Ovary (tissue), 9 donors: ENCODE measurements around the gene SCGB1D2. TPM values are rescaled to one million over a fixed set of nuclear protein-coding genes. Genes with fewer than 3 reads are reported as not detected.
"Not testable (repeated sequence)": the region's sequence is repeated elsewhere in the genome, so short reads cannot be mapped to it uniquely, and the experiment has no call there.

Source experiments
- DNase-seq, 5 donors: peaks; one replicate each; pipeline ENCODE4 v3.0.0-alpha.2; 2019 to 2020
- H3K27ac ChIP-seq, 2 donors: fragments of 200-600 bp; one replicate each; pipeline versions ENCODE4 v1.5.1 to v1.8.0; 2019 to 2022
- H3K27me3 ChIP-seq: fragments of 200-600 bp; one replicate; pipeline ENCODE4 v1.8.0; 2022
- H3K36me3 ChIP-seq: fragments of 200-600 bp; sonication (generic); one replicate; pipeline ENCODE4 v1.5.1; 2019
- H3K4me1 ChIP-seq: one replicate; pipeline ENCODE4 v1.8.1; 2013; ENCODE audit warnings: mild to moderate bottlenecking, moderate library complexity; ENCODE audit not compliant: insufficient read depth
- H3K4me3 ChIP-seq: fragments of 200-600 bp; sonication (generic); one replicate; pipeline ENCODE4 v1.5.1; 2017
- H3K9me3 ChIP-seq, 2 donors: fragments of 200-600 bp in 1 of 2; sonication (generic) in 1 of 2; one replicate each; pipeline versions ENCODE4 v1.5.1 to v1.8.1; 2013 to 2019; ENCODE audit warnings: mild to moderate bottlenecking in 1 of 2, moderate library complexity in 1 of 2
- CTCF ChIP-seq, 3 donors: fragments of 450-650 bp in 2 of 3; fragments of 200-600 bp in 1 of 3; IDR thresholded peaks; one replicate each; pipeline versions ENCODE4 v1.5.1 to v1.8.0; 2016 to 2022; ENCODE audit warnings: antibody characterized with exemption in 3 of 3, mild to moderate bottlenecking in 1 of 3
- EP300 ChIP-seq: sonication (generic); formaldehyde crosslinking; IDR thresholded peaks from one replicate; pipeline ENCODE4 v1.6.1; 2017; ENCODE audit warnings: antibody characterized with exemption
- POLR2A ChIP-seq: fragments of 450-650 bp; IDR thresholded peaks from one replicate; pipeline ENCODE4 v1.6.1; 2017; ENCODE audit warnings: antibody characterized with exemption, mild to moderate bottlenecking, moderate library complexity
- WGBS, 3 donors: extraction: QIAGEN DNeasy Blood & Tissue Kit in 1 of 3; methylation state at CpG; one replicate each; pipeline versions ENCODE4 v1.1.5 to v1.1.7; 2013 to 2017; 5-methylcytosine and 5-hydroxymethylcytosine counted together
- intact Hi-C, 4 donors: fragments of 100-400 bp; cut with DNase I; formaldehyde crosslinking; loops; one replicate each; pipeline versions ENCODE4 v1.11.0 to v1.15.1; 2022 to 2023
- polyA plus RNA-seq, 2 donors: library from polyadenylated mRNA; stranded (reverse); fragments of 200-250 nt in 1 of 2; fragments of 350-450 nt in 1 of 2; fragmentation: Illumina TruSeq in 1 of 2; extraction: RNeasy Lipid Tissue Mini Kit (QIAGEN cat#74804) in 1 of 2; gene quantifications; one replicate each; pipeline ENCODE4 v1.2.3, GENCODE V29; 2013 to 2014
- total RNA-seq, 7 donors: library from RNA; depleted of rRNA in 2 of 7; stranded (reverse); fragments of >200 nt in 2 of 7; fragmentation: NEBNext Ultra II Directional in 3 of 7; extraction: Animal tissue kit (Norgen Biotek cat#: 25700) in 3 of 7; gene quantifications; one replicate each; pipeline versions ENCODE4 v1.1.0 to v1.2.4, GENCODE V29; 2016 to 2023
- donor health status: DM: no; HTN: no; CAD: no; lungs with moderate emphysema.
- donor health status: DM: no; HTN: no; CAD: no.
- donor health status: Bipolar disorder and iron deficiency.
- donor health status: DM: yes; HTN: yes; CAD: no.
- donor health status: DM: no; HTN: no; CAD: no.
- donor health status: DM: yes; HTN: yes; CAD: no.

SCGB1D2 gene
- total and polyA plus RNA-seq, 9 donors, result 0.53 to 69.2 (median 4.1) TPM; not detected in 4

- H3K27me3 ChIP-seq, result no peaks in the 10 kb centered on the region
- DNase-seq, result no peak
- H3K27ac ChIP-seq, result no peak overlapping the region
- no peaks in the 10 kb centered on the region for H3K9me3 ChIP-seq
- no peaks in the 10 kb centered on the region for H3K4me1 ChIP-seq
- 60 to 67% (median 66%) methylated on average over 2 of the region's 2 CpGs for WGBS, 3 donors
- no peaks in the 10 kb centered on the region for H3K36me3 ChIP-seq
- no peak overlapping the region for H3K4me3 ChIP-seq
- TF ChIP-seq POLR2A, result no peak
- intact Hi-C loops, result no loop called here
Observed at GRCh38 chr11:62201376-62201775, 40.7 kb upstream of the SCGB1D2 start.

- no peak for DNase-seq
- no peaks in the 10 kb centered on the region for H3K27me3 ChIP-seq
- WGBS, 3 donors, result 48 to 55% (median 52%) methylated on average over 6 of the region's 6 CpGs
- intact Hi-C loops, result no loop called here
- no peaks in the 10 kb centered on the region for H3K36me3 ChIP-seq
- TF ChIP-seq CTCF (IDR thresholded peaks at IDR 0.05), result no peak
- TF ChIP-seq EP300, result no peak
- TF ChIP-seq POLR2A, result no peak
- no peaks in the 10 kb centered on the region for H3K4me1 ChIP-seq
- no peaks in the 10 kb centered on the region for H3K9me3 ChIP-seq
- H3K4me3 ChIP-seq, result no peak overlapping the region
- no peak overlapping the region for H3K27ac ChIP-seq
Observed at GRCh38 chr11:62202910-62203309, 39.1 kb upstream of the SCGB1D2 start.

GRCh38 chr11:62204430-62204829 is 37.6 kb upstream of the SCGB1D2 start:
- DNase-seq, result no peak
- H3K4me1 ChIP-seq, result no peaks in the 10 kb centered on the region
- TF ChIP-seq POLR2A (no peak), EP300 (no peak), CTCF (IDR thresholded peaks at IDR 0.05) (no peak)
- no peaks in the 10 kb centered on the region for H3K9me3 ChIP-seq
- no peaks in the 10 kb centered on the region for H3K36me3 ChIP-seq
- H3K4me3 ChIP-seq, result no peak overlapping the region
- H3K27ac ChIP-seq, result no peak overlapping the region
- 58 to 77% (median 67%) methylated on average over 5 of the region's 5 CpGs for WGBS, 3 donors
- no peaks in the 10 kb centered on the region for H3K27me3 ChIP-seq
- intact Hi-C loops, result no loop called here

- no peaks in the 10 kb centered on the region for H3K4me1 ChIP-seq
- intact Hi-C loops, result no loop called here
- no peaks in the 10 kb centered on the region for H3K9me3 ChIP-seq
- H3K27ac ChIP-seq, result no peak overlapping the region
- DNase-seq, result no peak
- WGBS, 3 donors, result 79 to 81% (median 79%) methylated on average over 7 of the region's 7 CpGs
- H3K36me3 ChIP-seq, result no peaks in the 10 kb centered on the region
- H3K4me3 ChIP-seq, result no peak overlapping the region
- H3K27me3 ChIP-seq, result no peaks in the 10 kb centered on the region
- TF ChIP-seq POLR2A, result no peak
- no peak for TF ChIP-seq EP300
- TF ChIP-seq CTCF (IDR thresholded peaks at IDR 0.05), result no peak
Observed at GRCh38 chr11:62205441-62205840, 36.6 kb upstream of the SCGB1D2 start.

- H3K36me3 ChIP-seq, intact Hi-C loops, H3K27me3 ChIP-seq, H3K9me3 ChIP-seq, H3K4me1 ChIP-seq, DNase-seq, H3K27ac ChIP-seq, H3K4me3 ChIP-seq: not testable (repeated sequence)
- WGBS, 3 donors, result 91 to 92% (median 91%) methylated on average over 12 of the region's 12 CpGs
Observed at GRCh38 chr11:62206276-62207066, 35.6 kb upstream of the SCGB1D2 start.
